ENCODE data around the gene B4GALT5. TPM values are rescaled to one million over a fixed set of nuclear protein-coding genes. Genes with fewer than 3 reads are reported as not detected.

B4GALT5 gene
- total RNA-seq, 3 donors from 2014 or later: 52.4 to 65.1 (median 60.2) TPM

DNA sequence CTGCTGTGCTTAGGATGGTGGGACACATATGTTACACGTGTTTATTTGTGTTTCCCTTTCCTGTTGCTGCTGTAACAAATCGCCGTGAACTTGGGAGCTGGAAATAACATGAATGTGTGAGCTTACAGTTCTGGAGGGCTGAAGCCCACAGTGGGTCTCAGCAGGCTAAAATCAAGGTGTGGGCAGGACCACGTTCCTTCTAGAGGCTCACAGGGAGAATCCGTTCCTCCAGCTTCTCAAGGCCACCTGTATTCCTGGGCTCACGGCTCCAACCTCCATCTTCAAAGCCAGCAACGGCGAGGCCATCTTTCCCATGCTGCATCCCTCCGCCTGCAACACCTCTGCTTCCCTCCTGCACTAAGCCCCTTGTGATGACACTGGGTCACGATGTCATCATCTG is 118.3 kb downstream of the B4GALT5 start:
- DNase-seq: no peak
- Histone ChIP-seq H3K9me3 (no peaks in the 10 kb centered on the region), H3K4me3 (no peak overlapping the region), H3K4me1 (ENCODE audit: low read depth) (no peaks in the 10 kb centered on the region), H3K36me3 (ENCODE audit: low read depth) (no peaks in the 10 kb centered on the region)
- intact Hi-C loops (cut with DNase I, micrococcal nuclease): no loop called here
- TF ChIP-seq, protein P1, sequence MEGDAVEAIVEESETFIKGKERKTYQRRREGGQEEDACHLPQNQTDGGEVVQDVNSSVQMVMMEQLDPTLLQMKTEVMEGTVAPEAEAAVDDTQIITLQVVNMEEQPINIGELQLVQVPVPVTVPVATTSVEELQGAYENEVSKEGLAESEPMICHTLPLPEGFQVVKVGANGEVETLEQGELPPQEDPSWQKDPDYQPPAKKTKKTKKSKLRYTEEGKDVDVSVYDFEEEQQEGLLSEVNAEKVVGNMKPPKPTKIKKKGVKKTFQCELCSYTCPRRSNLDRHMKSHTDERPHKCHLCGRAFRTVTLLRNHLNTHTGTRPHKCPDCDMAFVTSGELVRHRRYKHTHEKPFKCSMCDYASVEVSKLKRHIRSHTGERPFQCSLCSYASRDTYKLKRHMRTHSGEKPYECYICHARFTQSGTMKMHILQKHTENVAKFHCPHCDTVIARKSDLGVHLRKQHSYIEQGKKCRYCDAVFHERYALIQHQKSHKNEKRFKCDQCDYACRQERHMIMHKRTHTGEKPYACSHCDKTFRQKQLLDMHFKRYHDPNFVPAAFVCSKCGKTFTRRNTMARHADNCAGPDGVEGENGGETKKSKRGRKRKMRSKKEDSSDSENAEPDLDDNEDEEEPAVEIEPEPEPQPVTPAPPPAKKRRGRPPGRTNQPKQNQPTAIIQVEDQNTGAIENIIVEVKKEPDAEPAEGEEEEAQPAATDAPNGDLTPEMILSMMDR (IDR thresholded peaks at IDR 0.05): no peak
- no peak for ATAC-seq

- H3K4me1 ChIP-seq (ENCODE audit: low read depth): no peaks in the 10 kb centered on the region
- DNase-seq: no peak
- no peaks in the 10 kb centered on the region for H3K36me3 ChIP-seq (ENCODE audit: low read depth)
These were observed 118.8 kb downstream of the B4GALT5 start for GRCh38 chr20:49594931-49595315.

GRCh38 chr20:49594143-49594930 is 119.3 kb downstream of the B4GALT5 start:
- ATAC-seq (peak; percentile 64), DNase-seq (no peak)
- TF ChIP-seq, protein P1 (IDR thresholded peaks at IDR 0.05): no peak
- H3K4me1 ChIP-seq (ENCODE audit: low read depth): no peaks in the 10 kb centered on the region
- no peaks in the 10 kb centered on the region for H3K36me3 ChIP-seq (ENCODE audit: low read depth)
- H3K9me3 ChIP-seq: no peaks in the 10 kb centered on the region
- intact Hi-C loops (cut with DNase I, micrococcal nuclease): no loop called here
- no peak overlapping the region for H3K4me3 ChIP-seq

More at GRCh38 chr20:49594931-49595315, 118.8 kb downstream of the B4GALT5 start:
- intact Hi-C loops (cut with DNase I, micrococcal nuclease): no loop called here
- ATAC-seq: no peak
- TF ChIP-seq, protein P1 (IDR thresholded peaks at IDR 0.05): no peak
- Histone ChIP-seq H3K9me3 (no peaks in the 10 kb centered on the region), H3K4me3 (no peak overlapping the region)

DNA sequence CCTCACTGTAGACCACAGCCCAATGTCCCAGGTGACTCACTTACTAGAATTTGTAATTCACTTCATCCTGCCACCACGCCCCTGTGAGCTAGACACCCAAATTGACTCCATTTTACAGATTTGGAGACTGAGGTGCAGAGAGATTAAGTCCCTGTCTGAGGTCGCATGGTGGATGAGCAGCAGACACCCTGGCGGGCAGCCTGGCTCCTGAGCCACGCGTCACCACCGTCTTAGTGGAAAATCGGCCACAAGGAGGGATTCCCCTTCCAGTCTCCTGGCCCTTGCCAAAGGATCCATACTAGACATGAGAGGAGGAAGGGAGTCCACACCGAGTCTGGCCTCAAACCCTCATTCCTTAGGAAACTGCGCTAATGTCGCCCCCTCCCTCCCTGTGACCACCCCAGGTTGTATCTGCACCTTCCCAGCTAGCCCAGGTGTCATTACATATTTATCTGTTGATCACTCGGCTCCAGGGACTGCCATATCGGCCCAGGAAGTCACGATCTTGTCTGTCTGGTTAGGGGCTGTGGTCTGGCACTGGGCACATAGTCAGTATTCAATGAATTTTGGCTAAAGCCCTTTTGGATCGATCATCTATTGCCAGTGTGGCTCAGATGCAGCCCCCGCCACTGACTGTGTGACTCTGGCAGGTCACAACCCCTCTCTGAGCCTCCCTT is 120.1 kb downstream of the B4GALT5 start:
- intact Hi-C loops (cut with DNase I, micrococcal nuclease): no loop called here
- no peaks in the 10 kb centered on the region for H3K36me3 ChIP-seq (ENCODE audit: low read depth)
- H3K4me1 ChIP-seq (ENCODE audit: low read depth): no peaks in the 10 kb centered on the region
- ATAC-seq: no peak
- H3K9me3 ChIP-seq: no peaks in the 10 kb centered on the region
- TF ChIP-seq, protein P1 (IDR thresholded peaks at IDR 0.05): no peak
- no peak overlapping the region for H3K4me3 ChIP-seq
- DNase-seq: no peak

DNA sequence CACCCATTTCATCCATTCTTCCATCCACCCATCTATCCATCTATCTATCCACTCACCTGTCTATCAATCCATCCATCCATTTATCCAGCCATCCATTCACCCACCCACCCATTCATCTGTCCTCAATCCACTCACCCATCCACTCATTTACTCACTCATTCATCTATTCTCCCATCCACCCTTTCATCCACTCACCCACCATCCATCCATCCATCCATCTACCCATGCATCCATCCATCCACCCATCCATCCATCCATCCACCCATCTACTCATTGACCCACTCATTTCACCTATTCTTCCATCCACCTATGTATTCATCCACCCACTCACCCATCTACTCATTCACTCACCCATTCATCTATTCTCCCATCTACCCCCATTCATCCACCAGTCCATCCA is 121.6 kb downstream of the B4GALT5 start:
- intact Hi-C loops (cut with DNase I, micrococcal nuclease): no loop called here
- Histone ChIP-seq H3K36me3 (ENCODE audit: low read depth) (no peaks in the 10 kb centered on the region), H3K4me1 (ENCODE audit: low read depth) (no peaks in the 10 kb centered on the region), H3K9me3 (no peaks in the 10 kb centered on the region), H3K4me3 (no peak overlapping the region)
- ATAC-seq (no peak), DNase-seq (no peak)
- TF ChIP-seq, protein P1 (IDR thresholded peaks at IDR 0.05): no peak

All from mucosa of descending colon (tissue), 3 donors.